UCSD-AML1 (cell line): ENCODE results near the gene EHD4.
A peak's percentile ranks its signal among the peaks of the same experiment; 100 is the strongest.

Source experiments
- DNase-seq: peaks from one replicate; lab custom pipeline; 2025; ENCODE audit not compliant: unreplicated experiment; lab: John Stamatoyannopoulos, UW

The EHD4 gene

DNA sequence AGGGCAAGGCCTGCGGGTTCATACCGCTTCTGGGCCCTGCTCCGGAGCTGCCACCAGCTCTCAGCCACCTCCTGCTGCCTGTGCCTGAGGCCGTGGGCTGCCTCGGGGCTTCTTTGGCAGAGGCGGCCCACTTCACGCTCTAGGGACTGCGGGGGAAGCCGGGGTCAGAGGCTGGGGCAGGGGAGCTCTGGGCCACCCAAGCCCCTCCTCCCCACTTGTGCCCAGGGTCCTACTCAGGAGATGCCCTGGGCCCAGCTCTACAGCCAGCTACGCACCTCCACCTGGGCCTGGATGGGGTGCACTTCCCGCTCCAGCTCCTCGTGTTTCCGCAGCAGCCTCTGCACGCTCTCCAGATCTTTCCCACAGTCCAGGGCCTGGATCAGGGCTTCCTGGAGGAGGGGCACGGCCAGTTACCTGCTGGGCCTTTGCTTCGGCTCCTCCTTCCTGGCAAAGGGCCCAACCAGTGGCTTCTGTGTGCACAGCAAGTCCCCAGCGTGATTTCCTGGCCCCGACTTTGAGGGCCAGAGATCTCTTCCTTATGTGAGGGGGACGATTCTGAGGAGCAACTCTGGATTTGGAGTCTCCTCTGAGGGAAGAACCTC is 109.7 kb downstream of the EHD4 start:
- no peak for DNase-seq

DNA sequence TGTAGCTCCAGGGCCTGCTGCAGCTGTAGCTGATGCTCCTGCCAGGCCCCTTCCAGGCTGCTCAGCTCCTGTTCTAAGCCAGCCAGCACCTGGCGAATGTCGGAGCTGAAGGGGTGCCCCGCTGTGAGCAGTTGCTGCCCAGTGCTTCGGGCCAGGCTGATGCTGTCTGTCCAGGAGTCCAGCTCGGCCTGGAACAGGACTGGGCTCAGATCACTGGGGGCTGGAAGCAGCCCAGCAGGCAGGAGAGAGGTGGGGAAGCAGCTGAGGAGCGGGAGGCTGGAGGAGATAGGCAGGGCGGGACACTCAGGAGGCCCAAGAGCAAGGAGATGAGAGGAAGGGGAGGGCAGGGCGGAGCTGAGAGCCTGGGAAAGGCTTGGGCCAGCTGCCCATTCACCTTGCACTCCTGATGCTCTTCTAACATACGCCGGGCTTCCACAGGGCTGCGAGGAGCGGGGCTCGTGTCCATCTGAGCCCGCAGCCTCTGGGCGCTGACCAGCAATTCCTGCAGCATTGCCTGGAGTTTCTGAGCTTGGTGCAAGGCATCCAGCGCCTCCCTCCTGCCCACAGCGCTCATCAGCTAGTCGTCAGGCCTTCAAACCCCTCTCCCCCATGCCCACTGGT is 110.5 kb downstream of the EHD4 start:
- no peak for DNase-seq

DNA sequence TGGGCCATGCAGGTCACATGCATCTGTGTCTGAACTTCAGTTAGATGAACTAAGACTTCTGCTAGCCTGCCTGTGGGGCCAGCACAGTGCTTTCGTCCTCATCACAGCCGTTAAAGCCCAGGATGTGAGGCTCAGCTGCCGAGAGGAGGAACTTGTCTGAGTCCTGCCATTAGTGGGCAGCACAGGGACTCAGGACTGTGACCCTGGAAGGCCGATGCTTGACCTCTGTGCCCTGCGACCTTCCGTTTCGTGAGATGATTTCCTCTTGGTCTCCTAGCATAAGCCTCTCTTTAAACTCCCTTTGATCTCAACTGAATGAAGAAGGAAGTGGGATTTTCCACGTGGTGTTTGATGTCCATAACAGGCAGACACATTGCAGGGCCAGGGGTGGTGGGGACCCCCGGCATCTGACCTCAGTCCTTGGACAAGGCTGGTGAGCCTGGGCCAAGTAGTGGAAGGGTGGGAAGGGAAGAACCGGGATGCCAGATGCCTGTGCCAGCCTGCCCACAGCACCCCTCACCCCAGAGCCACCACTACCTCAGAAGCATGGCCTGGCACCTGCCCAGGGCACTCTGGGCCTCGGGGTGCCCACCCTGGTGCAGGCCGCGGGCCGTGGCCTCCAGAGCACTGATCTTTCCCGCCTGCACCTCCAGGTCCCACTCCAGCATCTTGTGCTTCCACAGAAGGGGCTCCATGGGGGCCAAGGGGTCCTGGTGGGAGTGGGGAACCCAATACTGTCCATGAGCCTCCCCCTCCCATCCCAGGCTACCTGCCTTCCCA is 112.1 kb downstream of the EHD4 start:
- peak; percentile 38 for DNase-seq

DNA sequence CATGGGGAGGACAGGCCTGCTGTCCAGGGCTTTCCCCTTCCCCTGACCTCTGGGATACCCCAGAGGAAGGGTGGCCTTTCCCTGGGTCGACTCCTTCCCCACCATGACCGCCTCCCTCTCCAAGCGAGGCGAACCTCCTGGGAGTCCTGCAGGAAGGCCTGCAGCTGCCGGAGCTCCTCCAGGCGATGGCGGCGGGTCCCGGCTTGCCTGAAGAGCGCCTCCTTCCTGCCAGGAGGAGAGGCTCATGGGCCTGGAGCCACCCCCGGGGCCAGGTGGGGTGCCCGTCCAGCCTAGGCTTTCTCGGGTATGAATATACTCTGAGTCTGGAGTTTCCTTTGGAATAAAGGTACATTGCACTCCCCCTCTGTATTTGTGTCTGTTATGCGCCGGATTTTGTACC is 113.6 kb downstream of the EHD4 start:
- DNase-seq: no peak

DNA sequence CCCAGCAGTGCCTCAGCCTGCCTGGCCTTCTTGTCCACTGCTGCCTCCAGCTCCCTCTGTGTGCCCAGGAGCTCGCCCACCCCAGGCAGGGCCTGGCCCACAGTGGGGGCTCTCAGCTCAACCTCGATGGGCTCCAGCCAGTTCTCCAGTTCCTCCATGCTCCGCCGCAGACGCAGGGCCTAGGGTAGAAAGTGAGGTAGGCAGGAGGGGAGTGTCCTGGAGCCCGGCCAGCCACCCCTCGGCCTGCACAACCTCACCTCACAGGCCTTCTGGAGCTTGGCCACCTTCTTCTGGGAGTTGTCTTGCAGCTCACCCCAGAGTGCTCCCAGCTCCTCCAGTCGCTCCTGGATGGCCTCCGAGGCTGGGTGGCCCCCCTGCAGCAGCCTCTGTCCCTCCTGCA is 115.0 kb downstream of the EHD4 start:
- DNase-seq: no peak

DNA sequence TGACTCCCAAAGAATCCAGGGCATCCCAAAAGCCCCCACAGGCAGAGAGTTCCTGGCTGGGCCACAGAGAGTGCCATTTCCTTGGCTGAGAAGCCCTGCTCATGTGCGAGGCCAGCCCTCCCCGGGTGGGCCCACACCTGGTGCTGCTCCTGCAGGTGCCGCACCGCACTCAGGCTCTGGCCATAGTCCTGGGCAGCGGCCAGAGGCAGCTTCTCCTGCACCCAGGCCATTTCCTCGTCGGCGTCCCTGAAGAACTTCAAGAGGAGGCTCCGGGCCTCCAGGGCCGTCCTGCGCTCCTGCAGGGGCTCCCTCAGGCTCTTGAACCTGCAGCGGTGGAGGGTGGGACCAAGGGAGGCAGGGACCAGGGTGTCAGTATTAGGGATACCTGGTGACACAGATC is 115.6 kb downstream of the EHD4 start:
- DNase-seq: no peak

DNA sequence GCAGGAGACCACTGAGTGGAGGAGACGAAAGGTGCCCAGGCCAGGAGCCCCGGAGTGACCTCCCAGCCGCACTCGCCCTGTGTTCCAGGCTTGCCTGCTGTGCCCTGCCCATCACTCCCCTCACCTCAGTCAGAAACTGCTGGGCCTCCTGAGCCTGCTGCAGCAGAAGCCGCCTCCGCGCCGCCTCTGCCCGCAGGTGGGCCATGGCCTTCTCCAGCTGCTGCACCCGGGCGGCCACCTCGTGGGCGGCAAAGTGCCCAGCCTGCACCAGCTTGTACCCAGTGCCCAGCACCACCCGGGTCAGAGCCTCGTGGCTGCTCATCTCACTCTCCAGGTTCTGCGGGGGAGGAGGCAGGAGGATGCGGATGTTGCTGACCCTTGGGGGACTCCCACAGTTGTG is 116.1 kb downstream of the EHD4 start:
- DNase-seq: no peak

DNA sequence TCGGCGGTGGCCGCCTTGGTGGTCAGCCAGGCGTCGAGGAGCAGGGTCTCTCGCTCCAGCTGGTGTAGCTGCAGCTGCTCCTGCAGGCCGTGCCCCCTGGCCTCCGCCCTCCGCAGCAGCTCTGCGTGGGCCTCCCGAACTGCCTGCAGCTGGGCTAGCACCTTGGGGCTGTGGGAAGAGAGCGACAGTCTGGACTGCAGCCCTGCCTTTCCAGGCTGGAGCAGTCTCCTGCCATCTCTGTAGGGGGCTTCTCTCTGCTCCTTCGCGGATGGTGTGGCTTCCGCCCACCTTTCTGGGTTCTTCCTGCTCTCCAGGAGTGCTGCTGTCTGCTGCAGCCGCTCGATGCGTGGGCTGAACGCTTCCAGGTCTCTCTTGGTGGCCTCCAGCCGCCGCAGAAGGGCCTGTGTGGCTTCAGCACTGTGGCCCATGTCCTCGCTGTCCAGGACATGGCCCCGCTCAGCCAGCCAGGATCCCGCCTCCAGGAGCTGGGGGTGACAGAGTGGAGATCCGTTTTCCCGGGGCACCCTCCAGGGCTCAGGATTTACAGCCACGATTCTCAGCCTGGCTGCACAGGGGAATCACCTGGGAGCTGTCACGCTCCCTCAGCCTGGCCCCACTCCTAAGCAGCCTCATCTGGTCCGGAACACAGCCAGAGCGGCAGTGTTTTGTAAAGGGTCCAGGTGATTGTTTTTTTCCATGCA is 116.9 kb downstream of the EHD4 start:
- no peak for DNase-seq

DNA sequence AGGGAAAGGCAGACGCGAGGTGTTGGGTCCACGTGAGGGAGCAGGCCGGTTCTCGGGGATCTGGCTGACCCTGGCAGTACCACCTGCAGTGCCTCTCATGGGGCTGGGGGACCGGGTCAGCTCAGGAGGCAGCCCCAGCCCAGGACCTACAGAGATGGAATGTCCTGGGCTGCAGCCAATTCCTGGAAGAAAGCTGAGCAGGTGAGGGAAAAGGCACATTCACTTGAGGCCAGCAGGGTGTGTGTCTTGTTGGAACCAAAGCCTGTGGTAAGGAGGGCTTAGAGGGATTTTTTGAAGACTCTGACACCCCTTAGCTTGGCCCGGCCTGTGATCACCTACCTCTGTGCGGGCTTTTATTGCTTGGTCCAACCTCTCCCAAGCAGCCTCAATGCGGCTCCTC is 117.9 kb downstream of the EHD4 start:
- DNase-seq: no peak

DNA sequence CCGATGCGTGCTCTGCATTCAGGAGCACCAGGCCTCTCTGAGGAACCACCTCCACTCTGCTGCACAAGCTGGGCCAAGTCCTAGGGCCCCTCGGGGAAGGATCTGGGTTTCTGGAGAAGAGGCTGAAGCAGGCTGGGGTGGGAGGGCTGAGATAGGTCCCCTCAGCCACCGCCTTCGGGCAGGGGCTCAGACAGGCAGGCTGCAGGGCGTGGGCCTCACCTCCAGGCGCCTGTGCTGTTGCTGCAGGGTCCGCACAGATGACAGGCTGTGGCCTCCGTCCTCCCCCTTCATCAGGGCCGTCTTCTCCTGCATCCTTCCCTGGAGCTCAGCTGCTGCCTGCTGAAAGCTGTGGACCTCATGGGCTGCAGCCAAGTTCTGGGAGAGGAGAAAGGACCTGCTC is 118.5 kb downstream of the EHD4 start:
- DNase-seq: no peak

DNA sequence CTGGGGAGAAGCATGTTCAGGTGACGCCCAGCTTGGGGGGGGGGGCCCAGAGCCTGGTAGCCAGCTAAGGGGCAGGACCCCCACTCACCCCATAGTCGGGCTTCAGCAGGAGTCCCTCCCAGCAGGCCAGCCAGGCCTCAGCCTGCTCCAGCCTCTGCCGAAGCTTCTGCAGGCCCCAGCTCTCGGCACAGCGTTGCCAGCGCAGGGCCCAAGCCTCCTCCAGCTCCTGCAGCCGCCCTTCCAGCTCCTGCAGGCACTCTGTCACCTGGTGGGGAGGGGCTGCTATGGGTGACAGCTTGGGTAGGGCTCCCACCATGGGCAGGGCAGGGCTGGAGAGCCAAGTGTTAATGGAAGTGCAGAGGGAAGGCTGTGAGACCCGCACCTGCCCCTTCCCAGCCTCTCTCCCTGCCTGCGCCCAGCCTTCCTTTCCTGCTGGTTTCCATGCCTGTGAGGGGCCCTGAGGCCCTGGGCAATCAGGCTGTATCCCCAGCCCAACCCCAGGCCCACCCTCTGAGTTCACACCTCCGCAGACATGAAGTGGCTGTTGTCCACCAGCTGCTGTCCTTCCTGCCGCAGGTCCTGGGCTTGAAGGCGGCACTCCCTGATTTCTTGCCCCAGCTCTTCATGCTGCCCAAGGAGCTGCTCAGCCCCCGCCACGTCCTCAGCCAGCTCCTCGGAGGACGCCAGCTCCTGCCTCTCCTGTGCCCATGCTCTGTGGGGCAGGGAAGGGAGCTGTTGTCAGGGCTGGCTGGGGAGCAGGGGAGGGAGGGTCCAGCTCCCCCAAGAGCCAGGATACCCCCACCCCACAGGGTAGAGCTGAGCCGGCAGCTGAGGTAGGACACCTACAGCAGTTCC is 119.4 kb downstream of the EHD4 start:
- DNase-seq: no peak

DNA sequence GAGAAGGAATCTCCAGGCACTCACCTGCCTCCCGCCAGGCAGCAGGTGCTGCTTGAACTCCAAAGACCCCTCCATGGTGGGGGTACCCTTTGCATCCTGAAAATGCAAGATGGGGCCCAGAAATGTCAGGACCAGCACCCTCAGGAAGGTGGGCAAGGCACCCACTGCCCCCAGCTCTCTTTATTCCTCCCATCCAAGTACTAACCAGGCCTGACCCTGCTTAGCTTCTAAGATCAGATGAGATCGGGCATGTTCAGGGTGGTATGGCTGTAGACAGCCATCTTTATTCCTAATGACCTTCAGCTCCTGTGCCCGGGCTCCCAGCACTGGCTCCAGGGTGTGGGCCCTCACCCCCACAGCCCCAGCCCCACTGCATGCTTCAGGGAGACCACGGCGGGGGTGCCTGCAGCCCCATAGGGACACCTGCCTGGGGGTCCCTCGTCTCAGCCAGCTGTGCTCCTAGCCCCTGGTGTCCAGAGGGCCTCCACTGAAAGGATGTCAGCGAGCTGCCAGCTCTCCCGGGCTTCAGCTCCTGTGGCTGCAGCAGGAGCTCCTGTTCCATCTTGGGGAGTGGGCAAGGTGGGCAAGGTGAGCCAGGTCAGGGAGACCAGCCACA is 120.5 kb downstream of the EHD4 start:
- DNase-seq: no peak

DNA sequence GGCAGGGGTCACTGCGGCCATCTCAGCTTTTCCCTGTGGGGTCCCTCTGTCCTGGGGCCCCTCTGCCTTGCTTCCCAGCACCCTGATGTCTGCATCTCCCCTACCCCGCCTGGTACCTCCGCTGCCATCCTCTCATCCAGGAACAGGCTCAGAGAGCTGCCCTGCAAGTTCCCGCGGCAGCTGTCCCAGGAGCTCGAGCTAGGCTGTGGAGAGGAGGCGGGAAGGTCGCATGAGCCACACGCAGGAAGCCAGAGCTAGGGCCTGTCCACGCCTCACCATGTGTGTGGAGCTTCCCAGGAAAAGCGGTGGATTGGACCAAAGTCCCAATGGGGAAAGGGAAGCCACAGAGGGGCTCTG is 121.2 kb downstream of the EHD4 start:
- DNase-seq: no peak

DNA sequence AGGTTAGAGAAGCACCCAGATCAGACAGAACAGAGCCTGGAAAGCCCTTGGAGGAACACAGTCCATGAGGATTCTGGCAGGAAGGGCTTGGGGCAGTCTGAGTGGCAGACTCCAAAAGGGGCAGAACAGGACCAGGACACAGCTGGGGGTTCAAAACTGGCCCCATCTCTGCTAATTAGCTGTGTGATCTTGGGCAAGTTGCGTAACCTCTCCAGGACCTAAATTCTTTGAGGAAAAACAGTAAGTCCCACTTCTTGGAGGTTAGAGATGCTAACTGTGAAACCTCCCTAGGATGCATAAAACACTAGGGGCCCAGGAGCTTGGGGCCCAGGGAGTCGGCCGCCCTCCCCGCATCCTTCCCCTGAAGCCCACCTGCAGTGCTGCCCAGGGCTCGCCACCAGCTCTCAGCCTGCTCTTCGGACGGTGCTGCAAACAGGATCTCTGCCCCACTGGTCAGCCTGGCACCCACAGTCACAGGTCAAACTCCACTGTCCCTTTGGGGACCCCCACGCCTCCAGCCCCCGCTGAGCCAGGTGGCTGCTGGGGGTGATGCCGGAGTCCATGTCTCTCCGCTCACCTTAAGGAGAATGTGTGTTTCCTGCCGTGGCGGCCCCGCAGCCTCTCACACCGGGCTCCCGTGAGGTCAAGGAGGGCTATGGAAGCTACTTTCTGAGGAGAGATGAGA is 121.7 kb downstream of the EHD4 start:
- DNase-seq: no peak

DNA sequence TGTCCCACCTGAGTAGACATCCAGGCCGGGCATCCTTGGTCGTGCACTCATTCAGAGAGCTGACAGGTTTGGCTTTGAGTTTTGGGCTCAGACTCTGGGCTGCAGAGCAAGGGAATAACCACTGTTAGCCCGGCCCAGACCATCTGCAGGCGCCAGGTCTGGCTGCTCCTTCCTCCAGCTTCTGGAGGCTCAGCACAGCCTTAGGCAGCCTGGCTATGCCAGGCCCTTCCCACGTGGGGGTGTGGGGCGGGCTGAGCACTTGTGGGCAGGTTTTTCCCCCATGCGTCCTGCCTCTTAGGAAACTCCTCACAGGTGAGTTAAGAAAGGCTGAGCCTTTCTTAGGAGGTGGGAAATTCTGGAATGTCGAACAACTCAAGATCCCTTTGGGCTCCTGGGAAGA is 122.5 kb downstream of the EHD4 start:
- no peak for DNase-seq

DNA sequence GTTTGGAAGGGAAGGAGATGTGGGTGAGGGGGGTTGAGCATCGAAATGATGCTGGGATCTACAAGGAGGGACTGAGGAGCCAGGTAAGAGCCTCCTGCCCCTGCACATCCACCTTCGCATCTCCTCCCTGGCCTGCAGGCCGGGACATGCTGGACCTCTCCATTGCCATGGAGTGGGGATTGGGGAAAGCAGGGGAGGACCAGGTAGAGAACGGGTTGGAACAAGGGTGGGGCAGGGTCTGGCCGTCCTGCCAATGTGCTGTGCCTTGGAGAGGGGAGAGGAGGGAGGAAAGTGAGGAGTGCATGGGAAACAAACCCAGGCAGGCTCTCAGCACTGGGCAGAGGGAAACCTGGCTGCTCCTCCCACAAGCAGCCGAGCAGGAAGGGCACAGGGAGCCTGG is 123.2 kb downstream of the EHD4 start:
- DNase-seq: no peak

DNA sequence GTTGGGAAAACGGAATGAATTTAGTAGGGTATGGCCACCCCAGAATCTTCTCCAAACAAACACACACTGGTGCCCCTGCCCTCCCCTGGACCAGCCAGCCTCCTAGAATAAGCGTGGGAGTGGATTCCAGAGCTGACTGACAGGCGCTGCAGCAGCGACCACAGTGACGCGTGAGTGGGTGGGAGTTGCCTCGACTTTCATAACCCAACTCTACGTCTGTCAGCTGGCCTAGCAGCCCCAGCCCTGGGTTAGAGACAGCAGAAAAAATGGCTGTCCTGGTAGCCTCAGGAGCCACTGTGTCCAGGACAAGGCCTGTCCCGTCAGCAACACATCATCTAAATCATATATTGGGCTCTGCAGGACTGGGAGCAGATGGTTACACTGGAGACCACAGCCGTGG is 123.7 kb downstream of the EHD4 start:
- no peak for DNase-seq

DNA sequence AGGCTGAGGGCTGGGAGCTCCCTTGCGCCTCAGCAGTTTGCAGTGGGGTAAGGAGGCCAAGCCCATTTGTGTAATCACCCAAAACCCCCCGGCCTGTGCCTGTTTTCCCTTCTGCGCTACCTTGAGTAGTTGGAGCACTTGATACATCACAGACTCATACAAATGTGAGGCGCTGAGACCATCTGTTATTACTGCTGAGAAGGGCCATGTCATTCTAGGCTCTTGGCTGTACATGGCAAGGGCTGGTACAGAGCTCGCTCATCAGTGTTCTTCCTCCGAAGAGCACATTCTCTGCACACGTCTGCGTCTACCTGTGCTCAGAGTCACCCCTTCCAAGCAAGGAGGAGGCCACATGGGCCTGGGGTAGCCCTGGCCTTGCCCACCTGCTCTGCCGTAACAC is 124.4 kb downstream of the EHD4 start:
- no peak for DNase-seq

DNA sequence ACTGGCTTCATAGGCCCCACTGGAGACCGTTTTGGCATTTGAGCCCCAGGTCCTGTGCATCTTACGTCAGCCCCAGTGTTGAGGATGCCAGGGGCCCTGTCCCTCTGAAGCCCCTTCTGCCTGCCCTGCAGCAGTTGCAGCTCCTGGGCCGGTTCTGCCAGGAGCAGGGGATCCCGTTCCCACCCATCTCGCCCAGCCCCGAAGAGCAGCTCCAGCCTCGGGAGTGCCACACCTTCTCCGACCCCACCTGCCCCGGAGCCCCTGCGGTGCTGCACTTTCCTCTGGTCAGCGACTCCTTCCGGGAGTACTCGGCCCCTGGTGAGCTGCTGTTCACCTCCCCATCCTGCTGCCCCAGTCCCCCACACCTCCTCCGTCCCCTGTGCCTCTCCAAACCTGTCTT is 125.2 kb downstream of the EHD4 start:
- DNase-seq: no peak
